Measurements from ENCODE around the gene ARL5C.
"Not testable (repeated sequence)": the region's sequence is repeated elsewhere in the genome, so short reads cannot be mapped to it uniquely, and the experiment has no call there.

Gene ARL5C

GRCh38 chr17:39141294-39141693 is 24.7 kb downstream of the ARL5C start:
- no peak for DNase-seq (ENCODE audit: low spot score)

- no peak for DNase-seq (ENCODE audit: low spot score)
Observed at GRCh38 chr17:39139561-39139960, 26.4 kb downstream of the ARL5C start.

DNA sequence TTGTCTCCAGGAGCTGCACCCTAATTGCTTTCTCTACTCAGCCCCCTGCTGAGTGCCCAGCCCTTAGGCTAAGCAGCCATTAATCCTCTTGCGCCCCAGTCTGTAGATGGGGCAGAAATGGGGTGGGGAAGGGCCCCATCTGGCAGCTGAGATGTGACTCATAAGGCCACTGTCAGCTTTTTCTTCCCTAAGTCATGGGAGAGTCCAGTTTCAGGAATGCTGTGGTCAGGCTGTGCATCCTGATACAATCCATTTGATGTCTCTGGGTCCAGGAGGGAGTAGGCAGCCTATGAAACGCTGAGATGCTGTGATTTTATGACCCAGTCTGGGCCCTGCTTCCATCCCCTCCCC is 26.8 kb downstream of the ARL5C start:
- DNase-seq (ENCODE audit: low spot score), result no peak

DNA sequence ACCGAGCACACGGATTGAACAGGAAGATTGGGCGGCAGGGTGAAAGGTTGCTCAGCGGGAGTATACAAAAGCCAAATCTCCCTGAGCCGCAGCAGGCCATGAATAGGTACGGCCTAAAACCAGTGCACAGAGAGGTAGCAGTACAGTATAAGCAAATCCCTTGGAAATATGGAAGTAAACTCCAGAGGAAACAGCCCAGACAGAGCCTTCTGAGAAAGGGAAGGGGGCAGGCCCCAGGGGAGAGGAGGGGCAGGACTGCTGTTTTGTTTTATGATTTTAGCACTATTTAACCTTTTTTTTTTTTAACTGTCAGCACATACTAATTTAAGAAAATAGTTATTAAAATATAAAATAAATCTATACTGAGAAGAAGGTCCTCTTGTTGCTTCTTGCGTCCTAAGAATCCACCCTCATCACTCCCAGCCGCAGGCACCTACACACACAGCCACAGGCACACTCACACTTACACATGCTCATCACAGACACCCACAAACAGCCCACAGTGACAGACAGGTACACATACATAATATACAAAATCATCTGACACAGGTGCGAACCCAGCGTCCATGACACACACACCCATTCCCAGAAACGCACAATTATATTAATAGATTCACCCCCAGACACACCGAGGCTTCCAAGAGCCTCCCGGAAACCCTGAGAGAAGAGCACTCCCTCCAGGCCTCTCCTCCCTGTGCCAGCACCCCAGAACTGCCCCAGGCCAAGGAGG is 27.4 kb downstream of the ARL5C start:
- no peak for DNase-seq (ENCODE audit: low spot score)

DNA sequence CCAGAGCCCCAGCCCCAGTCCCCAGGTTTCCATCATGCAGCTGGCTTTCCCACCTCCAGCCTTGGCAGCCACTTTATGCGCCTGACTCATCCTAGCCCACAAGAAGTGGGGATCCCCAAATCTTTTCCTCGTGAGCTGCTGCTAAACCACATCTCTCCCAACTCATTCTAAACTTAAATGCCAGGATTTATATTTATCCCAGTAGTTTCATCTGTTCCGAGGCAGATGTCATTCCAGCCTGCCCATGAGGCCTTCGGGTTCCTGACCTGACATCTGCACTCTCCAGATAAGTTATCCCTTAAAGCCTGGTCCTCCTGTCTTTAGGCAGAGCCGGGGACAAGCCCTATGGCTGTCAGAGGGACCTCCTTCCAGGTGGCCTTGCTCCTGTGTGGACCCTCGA is 31.1 kb downstream of the ARL5C start:
- no peak for DNase-seq (ENCODE audit: low spot score)

- no peak for DNase-seq (ENCODE audit: low spot score)
Observed at GRCh38 chr17:39132192-39132610, 33.8 kb downstream of the ARL5C start.

GRCh38 chr17:39131616-39132015 is 34.3 kb downstream of the ARL5C start:
- no peak for DNase-seq (ENCODE audit: low spot score)

DNA sequence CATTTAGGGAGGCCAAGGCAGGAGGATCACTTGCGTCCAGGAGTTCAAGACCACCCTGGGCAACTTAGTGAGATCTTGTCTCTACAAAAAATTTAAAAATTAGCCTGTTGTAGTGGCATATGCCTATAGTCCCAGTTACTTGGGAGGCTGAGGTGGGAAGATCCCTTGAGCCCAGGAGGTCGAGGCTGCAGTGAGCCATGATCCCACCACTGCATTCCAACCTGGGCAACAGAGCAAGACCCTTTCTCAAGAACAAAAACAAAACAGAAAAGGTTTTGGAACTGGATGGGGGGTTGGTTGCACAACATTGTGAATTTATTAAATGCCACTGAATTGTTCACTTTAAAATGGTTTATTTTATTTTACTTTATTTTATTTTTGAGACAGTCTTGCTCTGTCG is 35.8 kb downstream of the ARL5C start:
- no peak for DNase-seq (ENCODE audit: low spot score)

DNA sequence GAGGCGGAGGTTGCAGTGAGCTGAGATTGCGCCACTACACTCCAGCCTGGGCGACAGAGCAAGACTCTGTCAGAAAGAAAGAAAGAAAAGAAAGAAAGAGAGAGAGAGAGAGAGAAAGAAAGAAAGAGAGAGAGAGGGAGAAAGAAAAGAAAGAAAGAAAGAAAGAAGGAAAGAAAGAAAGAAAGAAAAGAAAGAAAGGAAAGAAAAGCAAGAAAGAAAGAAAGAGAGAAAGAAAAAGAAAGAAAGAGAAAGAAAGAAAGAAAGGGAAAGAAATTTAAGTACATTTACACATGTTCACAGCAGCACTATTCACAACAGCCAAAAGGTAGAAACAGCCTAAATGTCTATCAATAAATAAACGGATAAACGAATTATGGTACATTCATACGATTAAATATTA is 36.4 kb downstream of the ARL5C start:
- DNase-seq (ENCODE audit: low spot score), result not testable (repeated sequence)

DNA sequence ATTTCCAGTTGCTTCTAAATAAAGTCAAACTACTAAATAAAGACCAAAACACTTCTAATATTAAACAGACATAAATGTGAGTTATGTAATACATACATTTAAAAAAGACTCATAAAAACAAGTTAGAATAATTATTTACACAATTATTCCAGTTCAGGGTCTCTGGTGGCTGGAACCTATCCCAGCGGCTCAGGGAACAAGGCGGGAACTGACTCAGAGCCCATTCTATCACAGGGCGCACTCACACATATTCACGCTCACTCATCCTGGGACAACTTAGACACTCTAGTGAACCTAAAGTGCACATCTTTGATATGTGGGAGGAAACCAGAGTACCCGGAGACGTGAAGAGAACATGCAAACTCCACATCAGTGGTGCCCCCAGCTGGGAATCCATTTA is 39.5 kb downstream of the ARL5C start:
- DNase-seq (ENCODE audit: low spot score), result no peak

DNA sequence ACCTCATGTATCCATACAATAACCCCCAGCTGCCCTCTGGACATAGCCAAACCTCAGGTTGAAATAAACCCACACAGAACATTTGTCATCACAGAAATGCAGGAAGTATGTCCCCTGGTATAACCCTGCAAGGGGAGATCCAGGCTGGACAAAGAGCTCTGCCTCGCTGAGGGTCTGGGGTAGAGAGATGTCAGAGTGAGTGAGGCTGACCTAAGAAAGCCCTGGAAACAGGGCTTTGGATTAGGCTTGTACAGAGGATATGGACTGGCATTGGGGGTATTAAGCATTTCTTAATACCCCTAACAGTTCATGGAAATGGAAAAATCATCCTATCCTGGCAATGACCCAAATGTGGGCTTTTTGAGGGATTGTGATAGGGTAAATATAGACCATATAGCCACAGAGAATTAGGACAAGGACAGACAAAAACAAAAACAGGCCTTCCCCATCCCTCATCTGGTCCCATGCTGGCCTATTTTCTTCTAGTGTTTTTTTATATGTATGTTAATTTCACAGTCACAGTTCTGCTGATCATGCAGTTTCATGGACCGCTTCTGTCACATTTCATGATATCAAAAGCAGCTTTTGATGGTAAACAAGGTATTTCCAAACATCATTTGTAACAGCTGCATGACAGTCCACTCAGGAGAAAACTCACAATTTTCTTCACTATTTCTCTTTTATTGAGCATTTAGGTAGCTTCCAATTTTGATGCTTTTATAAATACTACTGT is 40.7 kb downstream of the ARL5C start:
- no peak for DNase-seq (ENCODE audit: low spot score)

- DNase-seq (ENCODE audit: low spot score), result no peak
Observed at GRCh38 chr17:39123627-39124026, 42.3 kb downstream of the ARL5C start.

GRCh38 chr17:39122991-39123390 is 43.0 kb downstream of the ARL5C start:
- no peak for DNase-seq (ENCODE audit: low spot score)

DNA sequence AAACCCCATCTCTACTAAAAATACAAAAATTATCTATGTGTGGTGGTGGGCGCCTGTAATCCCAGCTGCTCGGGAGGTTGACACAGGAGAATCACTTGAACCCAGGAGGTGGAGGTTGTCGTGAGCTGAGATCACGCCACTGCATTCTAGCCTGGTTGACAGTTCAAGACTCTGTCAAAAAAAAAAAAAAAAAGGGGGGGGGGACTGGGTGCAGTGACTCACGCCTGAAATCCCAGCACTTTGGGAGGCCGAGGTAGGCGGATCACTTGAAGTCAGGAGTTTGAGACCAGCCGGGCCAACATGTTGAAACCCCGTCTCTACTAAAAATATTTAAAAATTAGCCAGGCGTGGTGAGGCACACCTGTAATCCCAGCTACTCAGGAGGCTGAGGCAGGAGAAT is 44.0 kb downstream of the ARL5C start:
- DNase-seq (ENCODE audit: low spot score), result not testable (repeated sequence)

DNA sequence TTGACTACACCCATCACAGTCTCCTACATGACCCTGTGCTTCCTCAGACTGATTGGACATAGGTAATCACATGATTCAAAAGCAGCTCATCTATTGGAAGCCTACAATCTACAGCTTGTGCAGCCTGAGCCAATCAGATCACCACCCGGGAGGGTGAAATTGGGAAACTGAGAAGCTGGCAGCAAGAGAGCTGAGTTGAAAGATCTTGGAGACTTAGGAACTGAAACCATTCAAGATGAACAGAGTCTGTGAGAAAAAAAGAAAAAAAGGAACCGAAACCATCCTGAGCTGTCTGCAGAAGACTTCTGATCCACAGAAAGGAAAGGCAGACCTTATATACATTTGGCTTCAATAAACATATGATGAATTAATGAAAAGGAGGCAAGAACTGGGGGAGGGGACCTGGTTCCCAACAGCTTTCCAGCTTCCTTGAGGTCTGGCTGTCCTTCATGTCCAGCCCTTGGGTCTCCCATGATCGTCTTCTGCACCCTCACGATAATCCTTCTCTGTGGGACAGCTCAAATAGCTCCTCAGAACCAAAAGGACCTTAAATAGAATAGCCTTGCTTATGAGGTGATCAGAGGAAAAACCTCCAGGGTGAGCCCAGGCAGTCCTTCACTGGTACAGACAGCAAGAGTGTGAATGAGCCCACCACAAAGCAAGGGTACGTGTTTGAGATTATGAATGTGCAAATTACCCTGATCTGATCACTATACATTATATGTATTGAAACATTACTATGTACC is 47.1 kb downstream of the ARL5C start:
- DNase-seq (ENCODE audit: low spot score), result no peak

GRCh38 chr17:39116224-39116623 is 49.7 kb downstream of the ARL5C start:
- DNase-seq (ENCODE audit: low spot score), result no peak

GRCh38 chr17:39115135-39115534 is 50.8 kb downstream of the ARL5C start:
- DNase-seq (ENCODE audit: low spot score), result no peak

DNA sequence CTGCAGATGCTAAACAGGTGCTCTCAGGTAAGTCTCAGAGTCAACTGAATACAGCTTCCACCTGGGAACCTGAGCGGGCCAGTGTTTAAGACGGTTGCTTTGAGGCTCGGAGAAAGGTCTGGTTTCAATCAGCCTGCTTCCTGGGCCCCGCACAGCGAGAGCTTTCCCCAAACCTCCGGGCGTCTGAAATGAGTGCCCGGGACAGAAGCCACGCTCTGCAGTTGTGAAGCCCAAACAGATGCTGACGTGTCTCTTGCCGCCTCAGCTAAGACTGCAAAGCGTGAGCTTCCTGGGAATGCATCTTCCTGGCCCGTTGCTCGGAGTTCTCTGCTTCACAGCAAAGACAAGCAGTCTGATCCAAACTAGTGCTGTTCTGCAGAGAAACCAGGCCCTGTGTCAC is 51.2 kb downstream of the ARL5C start:
- DNase-seq (ENCODE audit: low spot score), result no peak

DNA sequence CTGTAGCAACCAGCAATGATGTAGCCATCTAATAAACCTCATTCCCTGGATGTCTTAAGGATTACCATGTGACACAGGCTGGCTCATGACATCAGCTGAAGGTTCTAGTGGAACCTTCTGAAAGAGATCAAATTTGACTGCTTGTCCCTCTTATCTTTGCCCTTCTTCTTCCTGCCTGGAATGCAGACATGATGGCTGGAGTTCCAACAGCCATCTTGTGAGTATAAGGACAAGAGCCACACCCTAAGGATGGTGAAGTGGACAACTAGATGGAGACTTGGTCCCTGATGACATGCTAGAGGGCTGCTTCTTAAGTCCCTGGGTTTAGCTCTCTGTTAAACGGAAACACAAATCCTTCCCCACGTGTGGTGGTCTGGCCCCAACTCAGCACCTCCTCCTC is 52.1 kb downstream of the ARL5C start:
- DNase-seq (ENCODE audit: low spot score), result no peak

GRCh38 chr17:39110435-39111136 is 55.4 kb downstream of the ARL5C start:
- DNase-seq (ENCODE audit: low spot score), result peak; percentile 72

DNA sequence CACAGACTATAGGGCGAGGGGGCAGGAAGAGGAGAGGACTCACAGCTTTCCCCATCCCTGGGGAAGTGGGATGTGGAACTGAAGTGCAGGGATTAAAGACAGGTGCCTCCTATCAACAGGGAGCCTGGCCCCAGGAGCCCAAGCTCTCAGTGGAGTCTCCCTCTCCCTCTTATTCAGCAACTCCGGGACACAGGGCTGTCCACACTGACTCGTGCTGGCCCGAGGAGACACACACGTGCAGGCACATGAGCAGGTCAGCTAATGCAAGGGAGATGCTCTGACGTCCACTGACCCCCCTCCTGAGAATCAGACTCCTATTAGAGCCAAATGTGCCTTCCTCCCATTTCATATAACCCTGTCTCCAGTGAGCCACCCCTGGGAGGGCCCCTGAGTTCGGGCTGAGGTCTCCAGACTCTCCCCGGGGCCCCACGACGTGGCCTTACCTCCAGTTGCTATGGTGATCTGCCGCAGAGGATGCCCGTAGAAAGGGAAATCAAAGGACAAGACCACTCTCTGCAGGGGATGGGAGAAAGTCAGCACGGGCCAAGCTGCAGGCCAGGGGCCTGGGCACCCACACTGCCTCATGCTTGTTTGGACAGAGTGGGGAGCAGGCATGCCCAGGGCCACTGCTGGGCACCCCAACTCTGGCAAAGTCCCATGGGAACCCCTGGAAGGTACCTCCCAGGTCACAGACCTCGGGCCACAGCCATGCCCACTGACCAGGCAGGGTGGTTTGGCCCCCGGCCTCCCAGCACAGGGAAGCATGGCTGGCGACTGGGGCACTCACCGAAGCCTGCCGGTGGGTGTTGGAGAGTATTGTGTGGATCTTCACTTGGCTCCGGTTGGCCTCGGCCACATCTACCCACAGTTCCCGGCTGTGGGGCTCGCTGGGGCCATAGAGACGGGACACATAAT is 57.2 kb downstream of the ARL5C start:
- DNase-seq (ENCODE audit: low spot score), result no peak

Data from iPS-NIHi11 (cell line).